ENCODE data around the gene HSD17B10.
"Not testable (repeated sequence)": the region's sequence is repeated elsewhere in the genome, so short reads cannot be mapped to it uniquely, and the experiment has no call there.

The HSD17B10 gene

DNA sequence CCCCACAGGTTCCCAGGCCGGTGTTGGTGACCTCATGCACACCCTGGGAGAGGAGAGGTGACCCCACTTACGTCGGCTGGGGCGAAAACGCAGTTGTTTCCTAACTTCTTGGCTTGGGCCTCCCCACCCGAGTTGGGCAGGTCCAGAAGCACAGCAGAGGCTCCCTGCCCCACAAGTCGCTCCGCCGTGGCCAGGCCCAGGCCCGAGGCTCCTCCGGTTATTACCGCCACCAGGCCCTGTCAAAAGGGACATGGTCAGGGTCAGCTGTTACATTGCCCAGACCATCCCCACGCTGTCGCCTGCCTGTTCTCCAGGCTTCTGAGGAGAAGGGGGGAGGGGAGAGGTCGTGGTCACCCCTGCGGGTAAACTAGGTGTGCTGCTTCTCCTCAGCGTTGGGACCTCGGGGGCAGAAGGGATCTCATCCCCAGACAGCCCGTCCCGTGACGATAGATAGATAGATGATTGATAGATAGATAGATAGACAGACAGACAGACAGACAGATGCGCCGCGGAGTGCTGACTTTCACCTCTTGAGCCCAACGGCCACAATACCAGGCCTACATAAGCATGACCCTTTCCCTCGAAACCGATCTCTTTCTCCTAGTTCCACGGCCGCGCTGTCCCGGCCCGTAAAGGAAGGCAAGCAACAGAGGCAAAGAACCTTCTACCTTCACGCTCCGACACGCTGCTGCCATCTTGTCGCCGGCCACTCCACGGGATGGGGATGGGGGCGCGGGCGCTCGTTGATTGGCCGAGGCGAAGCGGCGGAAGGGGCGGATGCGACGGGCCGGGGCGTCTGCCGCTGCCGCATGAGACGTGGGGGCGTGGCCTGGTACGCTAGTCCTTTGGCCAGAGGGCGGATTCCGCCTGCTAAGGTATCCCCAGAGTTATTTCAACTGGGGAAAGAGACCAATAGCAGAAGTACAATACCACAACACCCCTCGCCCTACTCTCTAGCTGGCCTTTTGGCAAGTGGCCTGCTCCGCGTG lies at the start of gene HSD17B10:
HSD17B10 (minus strand) TSS at position 720 of the 989 bp plus-strand sequence; CDS start at position 695, 25 bp downstream.
- H3K27ac ChIP-seq: no peak within 1 kb of the TSS
- DNase-seq (ENCODE audit: low read depth, low spot score): no peak

DNA sequence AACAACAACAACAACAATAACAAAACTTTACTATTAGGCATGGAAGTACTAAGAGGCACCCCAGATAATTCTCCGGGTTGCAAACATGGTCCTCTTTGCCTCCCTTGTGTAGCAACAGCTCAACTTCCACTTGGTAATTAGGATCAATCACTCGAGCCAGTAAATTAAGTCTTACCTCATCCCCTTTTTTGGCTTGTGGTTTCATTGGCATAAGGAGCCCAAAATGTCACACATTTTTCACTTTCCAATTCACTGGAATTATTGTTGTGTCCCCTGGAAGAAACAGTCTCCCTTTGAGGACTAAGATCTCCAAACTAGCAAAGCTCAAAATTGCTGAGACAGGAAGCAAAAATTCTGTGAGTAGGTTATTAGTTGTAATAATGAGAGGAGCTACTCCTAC lies 49.2 kb upstream of the HSD17B10 start:
- peak overlapping the region; percentile 31 for H3K27ac ChIP-seq
- DNase-seq (ENCODE audit: low read depth, low spot score): no peak

DNA sequence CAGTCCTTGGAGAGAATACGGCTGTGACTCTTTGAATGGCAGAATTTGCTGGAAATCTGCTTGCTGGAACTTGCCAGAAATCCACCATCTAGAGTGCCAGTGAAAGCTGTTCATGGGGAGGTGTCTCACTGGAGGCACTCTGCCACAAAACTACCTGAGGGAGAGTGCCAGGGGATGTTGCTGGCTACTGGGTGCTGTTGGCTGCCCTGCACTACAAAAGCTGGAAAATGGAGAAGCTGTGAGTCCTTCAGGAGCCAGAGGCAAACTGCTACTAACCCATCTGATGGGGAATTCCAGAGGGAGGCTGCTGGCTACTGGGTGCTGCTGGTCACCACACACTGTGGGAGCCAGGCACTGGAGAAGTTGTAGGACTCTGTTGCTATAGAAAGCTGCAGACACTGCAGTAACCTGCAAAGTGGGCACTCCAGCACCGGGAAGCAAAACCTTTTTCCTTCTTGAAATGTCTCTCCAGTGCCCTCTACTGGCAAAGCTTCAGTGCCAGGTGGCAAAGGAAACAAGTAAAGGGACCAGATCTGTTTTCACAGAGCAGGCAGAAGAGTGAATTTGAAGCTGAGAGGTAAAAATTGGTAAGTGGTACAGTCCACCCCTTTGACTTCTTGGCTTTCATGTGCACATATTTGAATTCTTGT lies 47.8 kb upstream of the HSD17B10 start:
- H3K27ac ChIP-seq: peak overlapping the region; percentile 9
- no peak for DNase-seq (ENCODE audit: low read depth, low spot score)

DNA sequence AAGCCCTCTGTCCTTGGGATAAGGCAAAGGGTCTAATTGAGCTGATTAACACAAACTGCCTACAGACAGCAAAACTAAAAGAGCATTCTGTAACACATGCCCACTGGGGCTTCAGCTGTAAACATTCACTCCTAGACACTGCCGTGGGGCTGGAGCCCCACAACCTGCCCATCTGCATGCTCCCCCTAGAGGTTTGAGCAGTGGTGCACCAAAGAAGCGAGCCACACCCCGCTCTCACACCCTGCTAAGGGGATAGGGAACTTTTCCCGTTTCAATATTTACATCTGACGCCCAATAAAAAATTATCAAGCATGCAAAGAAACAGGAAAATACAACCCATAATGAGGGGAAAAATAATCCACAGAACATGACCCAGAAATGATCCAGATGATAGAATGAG lies 46.9 kb upstream of the HSD17B10 start:
- no peak for DNase-seq (ENCODE audit: low read depth, low spot score)

DNA sequence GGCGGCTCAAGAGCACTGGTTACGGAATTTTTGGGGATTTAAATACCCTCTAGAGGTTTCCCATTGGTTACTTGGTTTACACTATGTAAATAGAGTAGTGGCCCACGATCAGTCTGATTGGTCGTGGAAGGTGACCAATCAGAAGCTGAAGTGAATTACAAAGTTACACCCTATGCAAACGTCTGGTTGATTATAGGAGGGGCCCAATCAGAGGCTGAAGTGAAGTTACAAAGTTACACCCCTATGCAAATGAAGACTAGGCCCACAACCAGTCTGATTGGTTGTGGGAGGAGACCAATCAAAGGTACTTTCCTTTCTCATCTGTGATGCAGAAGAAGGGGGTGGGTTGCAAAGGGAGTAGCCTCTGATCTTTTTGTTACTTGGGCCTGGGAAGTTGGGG lies 45.1 kb upstream of the HSD17B10 start:
- no peak for DNase-seq (ENCODE audit: low read depth, low spot score)
- H3K27ac ChIP-seq: no peak overlapping the region

More for the DNA sequence above, 46.9 kb upstream of the HSD17B10 start:
- H3K27ac ChIP-seq: peak overlapping the region; percentile 9

DNA sequence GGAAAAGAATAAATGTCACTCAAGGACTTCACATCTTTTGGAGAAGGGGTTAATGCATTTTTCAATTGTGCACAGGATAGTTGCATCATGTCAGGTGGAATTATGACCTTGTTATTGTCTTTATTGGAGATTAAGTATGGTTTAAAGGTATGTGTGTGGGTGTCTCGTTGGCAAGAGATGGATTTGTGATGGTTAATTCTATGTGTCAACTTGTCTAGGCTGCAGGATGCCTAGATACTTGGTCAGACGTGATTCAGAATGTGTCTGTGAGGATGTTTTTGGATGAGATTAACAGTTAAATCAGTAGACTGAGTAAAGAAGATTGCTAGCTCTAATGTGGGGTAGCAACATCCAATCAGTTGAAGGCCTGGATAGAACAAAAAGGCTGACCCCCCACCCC lies 42.2 kb upstream of the HSD17B10 start:
- H3K27ac ChIP-seq: peak overlapping the region; percentile 60
- peak; percentile 83 for DNase-seq (ENCODE audit: low read depth, low spot score)

DNA sequence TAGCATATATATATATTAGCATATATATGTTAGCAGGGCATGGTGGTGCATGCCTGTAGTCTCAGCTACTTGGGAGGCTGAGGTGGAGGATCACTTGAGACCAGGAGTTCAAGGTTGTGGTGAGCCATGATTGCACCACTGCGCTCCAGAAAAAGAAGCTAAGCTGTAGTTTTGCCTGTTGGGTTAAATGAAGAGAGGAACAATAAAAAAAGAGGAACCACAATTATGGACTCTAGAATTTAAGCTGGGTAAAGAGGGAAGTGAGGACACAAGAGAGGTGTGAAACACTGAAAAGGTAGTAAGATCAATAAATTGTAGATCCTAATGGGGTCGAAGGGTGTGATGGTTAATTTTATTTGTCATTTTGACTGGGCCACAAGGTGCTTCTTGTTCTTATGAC lies 40.5 kb upstream of the HSD17B10 start:
- no peak for DNase-seq (ENCODE audit: low read depth, low spot score)
- no peak overlapping the region for H3K27ac ChIP-seq

DNA sequence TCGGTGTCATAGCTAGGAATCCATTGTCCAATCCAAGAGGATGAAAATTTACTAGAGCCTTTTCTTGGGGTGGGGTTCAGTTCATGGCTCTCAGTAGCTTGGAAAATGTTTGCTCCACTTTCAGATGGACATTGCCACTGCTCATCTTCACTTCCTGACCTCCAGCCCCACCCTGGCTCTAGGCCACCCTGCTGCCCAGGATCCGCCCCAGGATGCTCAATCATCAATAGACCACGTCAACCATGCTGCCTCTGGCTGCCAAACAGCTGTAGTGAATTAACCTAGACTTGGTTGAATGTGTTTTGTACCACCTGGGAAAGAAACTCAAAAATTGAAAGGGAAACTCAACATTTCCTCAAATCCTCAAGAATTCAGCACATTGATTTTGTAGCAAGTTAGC lies 37.2 kb upstream of the HSD17B10 start:
- H3K27ac ChIP-seq: no peak overlapping the region
- no peak for DNase-seq (ENCODE audit: low read depth, low spot score)

DNA sequence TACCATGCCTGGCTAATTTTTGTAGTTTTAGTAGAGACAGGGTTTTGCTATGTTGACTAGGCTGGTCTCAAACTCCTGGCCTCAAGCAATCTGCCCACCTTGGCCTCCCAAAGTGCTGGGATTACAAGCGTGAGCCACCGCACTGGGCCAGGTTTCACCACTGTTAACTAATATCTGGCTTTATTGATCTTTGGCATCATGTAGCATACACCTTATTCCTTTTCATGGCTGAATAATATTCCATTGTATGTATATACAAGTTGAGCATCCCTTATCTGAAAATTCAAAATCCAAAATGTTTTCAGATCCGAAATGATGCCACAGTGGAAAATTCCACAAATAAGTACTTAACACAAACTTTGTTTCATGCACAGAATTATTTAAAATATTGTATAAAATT lies 34.5 kb upstream of the HSD17B10 start:
- DNase-seq (ENCODE audit: low read depth, low spot score); H3K27ac ChIP-seq: not testable (repeated sequence)

DNA sequence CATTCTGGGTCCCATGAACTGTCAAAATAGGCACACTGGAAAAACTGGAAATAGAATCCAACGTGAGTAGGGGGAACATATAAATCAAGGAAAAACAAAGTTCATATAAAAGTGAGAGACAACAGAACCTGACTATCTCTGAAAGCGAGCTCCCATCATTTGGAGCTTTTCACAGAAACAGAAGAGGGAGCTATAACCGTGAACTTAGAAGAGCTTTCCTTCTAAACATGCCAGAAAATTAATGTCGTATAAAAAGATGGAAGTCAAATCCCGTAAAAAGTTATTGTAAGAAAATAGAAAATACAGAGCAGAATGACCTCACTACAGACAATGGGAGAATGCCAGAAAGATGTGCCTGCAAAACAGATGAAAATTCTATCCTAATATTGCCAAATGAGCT lies 23.9 kb upstream of the HSD17B10 start:
- H3K27ac ChIP-seq: no peak overlapping the region
- DNase-seq (ENCODE audit: low read depth, low spot score): no peak

DNA sequence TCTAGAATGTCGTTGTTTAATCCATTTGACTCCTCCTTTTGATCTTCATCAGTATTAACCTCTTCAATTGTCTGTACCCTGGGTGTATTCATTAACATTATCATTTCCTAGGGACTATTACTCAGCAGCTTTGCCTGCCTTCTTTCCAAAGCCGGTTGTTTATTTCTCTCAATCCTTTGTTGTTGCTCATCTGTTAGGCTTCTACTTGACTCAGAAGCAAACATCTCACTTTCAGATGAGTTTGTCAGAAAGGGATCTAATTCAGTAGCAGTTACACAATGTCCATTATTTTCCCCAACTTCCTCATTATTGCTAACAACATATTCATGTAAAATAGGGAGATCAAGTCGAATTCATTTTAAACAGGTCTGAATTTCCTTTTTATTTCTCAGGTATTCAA lies 22.1 kb upstream of the HSD17B10 start:
- peak overlapping the region; percentile 45 for H3K27ac ChIP-seq
- no peak for DNase-seq (ENCODE audit: low read depth, low spot score)

DNA sequence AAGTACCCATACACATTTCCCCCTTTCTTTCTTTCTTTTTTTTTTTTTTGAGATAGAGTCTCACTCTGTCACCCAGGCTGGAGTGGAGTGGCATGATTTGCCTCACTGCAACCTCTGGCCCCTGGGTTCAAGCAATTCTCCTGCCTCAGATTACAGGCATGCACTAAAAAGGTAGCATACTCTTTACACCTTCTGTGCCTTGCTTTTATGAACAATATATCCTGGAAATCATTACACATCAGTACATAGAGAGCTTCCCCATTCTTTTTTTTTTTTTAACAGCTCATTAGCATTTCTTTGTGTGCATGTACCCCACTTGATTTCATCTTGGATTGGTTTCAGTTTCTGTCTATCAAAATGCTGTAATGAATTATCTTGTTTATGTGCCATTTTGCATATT lies 18.6 kb upstream of the HSD17B10 start:
- H3K27ac ChIP-seq: no peak overlapping the region
- DNase-seq (ENCODE audit: low read depth, low spot score): no peak

DNA sequence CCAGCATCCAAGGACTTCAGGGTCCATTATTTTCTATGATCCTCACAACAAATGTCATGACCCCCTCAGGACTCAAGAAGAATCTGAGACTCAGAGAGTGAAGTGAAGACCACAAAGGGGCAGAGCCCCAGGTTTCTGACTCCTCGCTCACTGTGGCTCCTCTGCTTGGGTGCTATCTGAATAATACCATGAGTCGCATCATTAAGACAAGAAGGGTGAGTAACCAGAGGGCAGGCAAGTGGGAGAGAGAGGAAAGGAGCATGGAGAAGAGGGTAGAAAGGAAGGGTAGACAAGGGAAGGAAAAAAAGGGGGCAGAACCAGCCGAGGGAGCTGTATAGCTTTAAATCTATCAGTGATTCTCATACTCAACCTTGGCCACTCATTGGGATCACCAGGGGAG lies 15.5 kb upstream of the HSD17B10 start:
- H3K27ac ChIP-seq: no peak overlapping the region
- no peak for DNase-seq (ENCODE audit: low read depth, low spot score)

DNA sequence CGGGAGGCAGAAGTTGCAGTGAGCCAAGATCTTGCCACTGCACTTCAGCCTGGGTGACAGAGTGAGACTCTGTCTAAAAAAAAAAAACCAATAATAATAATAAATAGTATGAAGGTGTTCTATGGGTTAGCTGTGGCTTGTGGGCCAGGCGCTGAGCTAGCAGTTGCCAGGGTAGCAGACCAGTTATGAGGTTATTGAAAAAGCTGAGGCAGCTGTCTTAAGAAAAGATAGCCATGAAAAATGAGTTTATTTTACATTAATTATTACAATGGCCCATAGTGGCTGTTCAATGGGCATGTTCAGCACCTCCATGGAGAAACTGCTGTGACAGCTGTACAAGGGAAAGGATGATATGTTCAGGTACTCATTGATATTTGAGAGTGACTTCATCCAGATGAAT lies 13.3 kb upstream of the HSD17B10 start:
- no peak for DNase-seq (ENCODE audit: low read depth, low spot score)
- H3K27ac ChIP-seq: no peak overlapping the region

DNA sequence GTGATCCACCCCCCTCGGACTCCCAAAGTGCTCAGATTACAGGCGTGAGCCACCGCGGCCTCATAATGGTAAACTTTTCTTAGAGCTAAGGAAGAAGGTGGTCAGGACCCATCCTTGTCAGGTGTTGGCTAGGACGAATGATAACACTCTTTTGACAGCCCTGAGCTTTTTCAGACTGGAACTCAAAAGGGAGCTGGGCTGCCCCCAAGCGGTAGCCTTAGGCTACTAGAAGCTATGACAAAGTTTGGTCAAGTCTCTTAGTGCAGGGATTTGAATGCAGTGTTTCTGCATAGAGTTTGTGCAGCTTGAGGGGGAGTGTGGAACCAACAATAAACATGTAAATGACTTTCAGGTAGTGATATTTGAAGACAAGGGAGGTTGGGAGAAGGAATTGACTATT lies 11.8 kb upstream of the HSD17B10 start:
- H3K27ac ChIP-seq: no peak overlapping the region
- DNase-seq (ENCODE audit: low read depth, low spot score): no peak

DNA sequence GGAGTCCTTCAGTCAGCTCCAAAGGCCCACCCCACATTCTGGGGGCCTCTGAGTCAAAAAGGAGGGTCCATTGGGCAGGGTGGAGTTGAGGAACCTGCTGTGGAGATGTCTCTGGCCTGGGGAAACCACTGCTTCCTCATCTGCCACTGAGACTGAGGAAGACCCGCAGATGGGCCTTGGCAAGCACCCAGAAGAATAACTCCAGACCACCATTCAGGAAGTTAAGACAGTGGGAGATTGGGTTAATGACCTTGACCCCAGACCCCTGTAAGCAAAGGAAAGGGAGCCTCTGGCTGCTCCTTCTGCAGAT lies 8.1 kb upstream of the HSD17B10 start:
- DNase-seq (ENCODE audit: low read depth, low spot score): no peak
- no peak overlapping the region for H3K27ac ChIP-seq

DNA sequence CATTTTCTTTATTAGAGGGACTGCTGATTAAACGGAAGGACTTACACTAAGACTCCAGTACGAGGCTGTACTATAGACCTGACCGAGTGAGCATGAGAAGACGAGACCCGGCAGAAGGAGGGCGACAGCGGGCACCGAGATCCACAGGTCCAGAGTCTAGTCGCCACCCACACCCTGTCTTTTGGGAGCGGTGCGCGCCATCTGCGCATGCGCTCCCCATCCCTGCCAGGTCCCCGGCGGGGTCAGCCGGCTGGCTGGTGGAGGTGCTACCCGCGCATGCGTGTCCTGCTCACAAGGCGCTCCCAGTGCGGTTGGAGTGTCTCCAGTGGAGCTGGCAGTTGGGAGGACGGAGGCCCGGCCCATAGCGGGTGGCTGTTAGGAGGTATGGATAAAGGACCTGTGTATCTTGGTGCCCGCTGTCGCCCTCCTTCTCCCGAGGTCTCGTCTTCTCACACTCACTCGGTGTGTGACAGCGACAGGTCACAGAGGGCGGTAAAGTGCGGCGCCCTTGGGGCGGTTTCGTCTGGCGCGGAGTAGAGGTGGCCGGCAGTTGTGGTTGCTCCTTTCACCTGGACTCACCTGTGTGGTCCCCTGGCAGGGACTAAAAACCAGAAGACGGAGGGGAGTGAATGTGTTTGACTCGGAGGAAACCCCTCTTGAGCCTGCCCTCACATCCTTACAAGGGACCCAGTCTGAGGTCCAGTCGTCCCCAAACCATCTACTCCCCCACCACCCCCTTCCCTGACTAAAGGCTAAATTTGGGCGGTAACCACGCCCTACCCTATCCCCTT lies 7.6 kb upstream of the HSD17B10 start:
- no peak for DNase-seq (ENCODE audit: low read depth, low spot score)
- H3K27ac ChIP-seq: peak overlapping the region; percentile 73

DNA sequence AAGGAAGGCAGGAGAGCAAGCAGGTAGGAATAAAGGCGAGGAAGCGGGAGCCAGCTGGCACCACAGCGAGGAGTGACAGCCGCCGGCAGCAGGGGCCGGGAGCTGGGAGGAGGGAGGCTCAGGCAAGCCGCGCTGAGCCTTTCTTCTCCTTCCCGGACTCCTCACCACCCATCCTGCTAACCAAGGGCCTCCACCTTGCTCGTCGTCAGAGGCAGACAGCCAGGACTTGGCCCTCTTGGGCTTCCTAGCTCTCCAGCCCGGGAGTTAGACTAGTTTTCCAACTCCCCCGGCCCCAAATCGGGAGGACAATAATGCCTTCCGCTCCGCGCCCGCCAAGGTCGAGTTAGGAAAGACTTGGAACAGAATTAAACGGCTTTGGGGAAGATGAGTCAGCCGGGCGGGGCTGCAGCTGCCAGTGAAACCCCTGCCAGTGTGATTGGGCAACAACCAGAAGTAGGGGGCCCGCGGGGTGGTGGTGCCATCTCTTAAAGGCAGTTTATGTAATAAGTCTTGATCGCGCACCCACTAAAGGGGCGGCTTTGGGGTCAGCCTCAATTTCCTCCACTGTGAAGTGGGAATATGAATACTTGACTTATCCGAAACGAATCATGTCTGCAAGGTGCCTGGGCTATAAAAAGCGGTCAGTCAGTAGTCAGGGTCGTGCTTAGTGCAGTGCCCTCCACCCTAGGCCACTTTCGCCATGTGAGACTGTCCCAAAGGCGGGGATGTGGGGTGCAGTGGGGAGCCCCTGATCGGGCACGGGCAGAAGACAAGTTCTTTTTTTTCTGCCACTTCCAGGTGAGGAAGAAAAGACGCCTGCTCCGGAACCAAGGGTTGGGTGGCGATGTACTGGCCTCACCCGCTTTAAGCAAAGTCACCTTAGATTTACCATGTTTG lies 6.7 kb upstream of the HSD17B10 start:
- DNase-seq (ENCODE audit: low read depth, low spot score): no peak
- H3K27ac ChIP-seq: peak overlapping the region; percentile 73

DNA sequence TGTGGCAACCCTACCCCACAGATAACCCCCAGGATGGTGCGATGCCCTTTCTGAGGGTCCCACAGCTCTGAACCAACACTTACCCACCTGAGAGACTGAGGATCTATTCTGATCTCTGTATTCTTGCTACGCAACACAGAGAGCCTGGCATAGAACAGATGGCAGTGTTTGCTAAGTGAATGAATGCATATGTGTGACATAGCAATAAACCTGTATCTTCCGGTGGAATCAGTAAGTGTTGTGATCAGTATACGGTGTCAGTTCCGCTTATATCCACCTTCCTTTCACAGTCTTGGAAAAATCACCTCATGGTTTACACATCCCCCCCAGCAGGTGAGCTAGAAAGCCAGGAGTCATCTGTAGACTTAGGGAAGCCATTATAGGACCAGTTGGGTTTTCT lies 5.9 kb upstream of the HSD17B10 start:
- H3K27ac ChIP-seq: peak overlapping the region; percentile 73
- no peak for DNase-seq (ENCODE audit: low read depth, low spot score)

DNA sequence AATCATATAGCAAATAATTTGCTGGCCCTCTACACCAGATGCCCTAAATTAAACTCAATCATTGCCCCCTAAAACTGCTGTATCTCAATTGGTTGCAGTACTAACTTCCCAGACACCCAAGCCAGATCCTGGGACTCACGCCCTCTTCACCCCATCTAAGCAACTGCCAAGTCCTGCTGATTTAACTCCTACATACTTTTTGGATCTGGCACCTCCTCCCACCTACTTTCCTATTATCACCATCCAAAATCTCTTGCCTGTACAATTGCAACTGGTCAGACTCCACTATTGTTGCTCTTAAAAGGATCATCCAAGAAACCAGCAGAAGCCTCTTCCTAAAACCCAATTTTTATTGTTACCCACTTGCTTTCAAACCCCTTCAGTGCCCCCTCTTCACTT lies 4.7 kb upstream of the HSD17B10 start:
- DNase-seq (ENCODE audit: low read depth, low spot score): no peak
- no peak overlapping the region for H3K27ac ChIP-seq
